ENCODE results near the gene COG3. TPM values are rescaled to one million over a fixed set of nuclear protein-coding genes. Genes with fewer than 3 reads are reported as not detected.

The COG3 gene
- total and polyA plus RNA-seq, 2 of the 13 experiments (the other 11 are each of a cell fraction or from before 2014, with no cell fraction given), result 37.8 to 47.5 TPM

DNA sequence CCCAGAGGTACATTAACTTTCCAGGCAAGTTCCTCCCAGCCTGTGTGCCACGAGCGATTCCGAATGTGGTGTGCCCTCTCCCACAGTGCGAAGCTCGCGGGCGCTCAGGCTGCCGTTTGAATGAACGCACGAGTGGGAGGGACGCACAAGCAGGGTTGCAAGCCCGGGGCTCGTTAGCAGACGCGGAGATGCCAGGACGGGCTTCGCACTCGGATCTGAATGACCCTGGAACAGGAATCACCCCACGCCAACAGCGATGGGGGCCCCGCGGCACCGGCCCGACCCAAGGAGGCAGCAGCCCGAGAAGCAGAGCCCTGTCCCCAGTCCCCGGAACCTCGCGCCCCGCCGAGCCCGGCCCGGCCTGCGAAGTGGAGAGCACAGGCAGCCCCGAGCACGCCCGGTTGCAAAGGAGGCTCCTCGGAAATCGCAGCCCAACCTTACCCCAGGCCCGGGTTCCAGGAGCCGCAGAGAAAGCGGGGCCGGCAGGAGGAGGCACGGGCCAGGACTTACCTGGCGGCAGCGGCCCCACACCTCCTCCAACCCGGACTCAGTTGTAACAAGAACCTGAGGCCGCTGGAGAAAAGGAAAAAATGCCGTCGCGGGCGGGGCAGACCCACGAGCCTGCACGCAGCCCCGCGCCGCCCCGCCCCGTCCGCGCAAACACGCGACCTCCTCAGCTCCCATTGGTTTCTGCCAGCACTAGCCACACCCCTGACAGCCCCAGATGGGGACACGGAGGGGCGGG is 46.8 kb upstream of the COG3 start, which contains the start of gene SLC25A30 (continued):
- TF ChIP-seq, protein P1, sequence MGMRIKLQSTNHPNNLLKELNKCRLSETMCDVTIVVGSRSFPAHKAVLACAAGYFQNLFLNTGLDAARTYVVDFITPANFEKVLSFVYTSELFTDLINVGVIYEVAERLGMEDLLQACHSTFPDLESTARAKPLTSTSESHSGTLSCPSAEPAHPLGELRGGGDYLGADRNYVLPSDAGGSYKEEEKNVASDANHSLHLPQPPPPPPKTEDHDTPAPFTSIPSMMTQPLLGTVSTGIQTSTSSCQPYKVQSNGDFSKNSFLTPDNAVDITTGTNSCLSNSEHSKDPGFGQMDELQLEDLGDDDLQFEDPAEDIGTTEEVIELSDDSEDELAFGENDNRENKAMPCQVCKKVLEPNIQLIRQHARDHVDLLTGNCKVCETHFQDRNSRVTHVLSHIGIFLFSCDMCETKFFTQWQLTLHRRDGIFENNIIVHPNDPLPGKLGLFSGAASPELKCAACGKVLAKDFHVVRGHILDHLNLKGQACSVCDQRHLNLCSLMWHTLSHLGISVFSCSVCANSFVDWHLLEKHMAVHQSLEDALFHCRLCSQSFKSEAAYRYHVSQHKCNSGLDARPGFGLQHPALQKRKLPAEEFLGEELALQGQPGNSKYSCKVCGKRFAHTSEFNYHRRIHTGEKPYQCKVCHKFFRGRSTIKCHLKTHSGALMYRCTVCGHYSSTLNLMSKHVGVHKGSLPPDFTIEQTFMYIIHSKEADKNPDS (CRISPR knock-in tag; IDR thresholded peaks at IDR 0.05), result peak; percentile 18; the same call in 1 of the 2 replicates
- TF ChIP-seq, protein P2, sequence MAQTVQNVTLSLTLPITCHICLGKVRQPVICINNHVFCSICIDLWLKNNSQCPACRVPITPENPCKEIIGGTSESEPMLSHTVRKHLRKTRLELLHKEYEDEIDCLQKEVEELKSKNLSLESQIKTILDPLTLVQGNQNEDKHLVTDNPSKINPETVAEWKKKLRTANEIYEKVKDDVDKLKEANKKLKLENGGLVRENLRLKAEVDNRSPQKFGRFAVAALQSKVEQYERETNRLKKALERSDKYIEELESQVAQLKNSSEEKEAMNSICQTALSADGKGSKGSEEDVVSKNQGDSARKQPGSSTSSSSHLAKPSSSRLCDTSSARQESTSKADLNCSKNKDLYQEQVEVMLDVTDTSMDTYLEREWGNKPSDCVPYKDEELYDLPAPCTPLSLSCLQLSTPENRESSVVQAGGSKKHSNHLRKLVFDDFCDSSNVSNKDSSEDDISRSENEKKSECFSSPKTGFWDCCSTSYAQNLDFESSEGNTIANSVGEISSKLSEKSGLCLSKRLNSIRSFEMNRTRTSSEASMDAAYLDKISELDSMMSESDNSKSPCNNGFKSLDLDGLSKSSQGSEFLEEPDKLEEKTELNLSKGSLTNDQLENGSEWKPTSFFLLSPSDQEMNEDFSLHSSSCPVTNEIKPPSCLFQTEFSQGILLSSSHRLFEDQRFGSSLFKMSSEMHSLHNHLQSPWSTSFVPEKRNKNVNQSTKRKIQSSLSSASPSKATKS (CRISPR knock-in tag; IDR thresholded peaks at IDR 0.05), result no peak
- TF ChIP-seq, protein P3, sequence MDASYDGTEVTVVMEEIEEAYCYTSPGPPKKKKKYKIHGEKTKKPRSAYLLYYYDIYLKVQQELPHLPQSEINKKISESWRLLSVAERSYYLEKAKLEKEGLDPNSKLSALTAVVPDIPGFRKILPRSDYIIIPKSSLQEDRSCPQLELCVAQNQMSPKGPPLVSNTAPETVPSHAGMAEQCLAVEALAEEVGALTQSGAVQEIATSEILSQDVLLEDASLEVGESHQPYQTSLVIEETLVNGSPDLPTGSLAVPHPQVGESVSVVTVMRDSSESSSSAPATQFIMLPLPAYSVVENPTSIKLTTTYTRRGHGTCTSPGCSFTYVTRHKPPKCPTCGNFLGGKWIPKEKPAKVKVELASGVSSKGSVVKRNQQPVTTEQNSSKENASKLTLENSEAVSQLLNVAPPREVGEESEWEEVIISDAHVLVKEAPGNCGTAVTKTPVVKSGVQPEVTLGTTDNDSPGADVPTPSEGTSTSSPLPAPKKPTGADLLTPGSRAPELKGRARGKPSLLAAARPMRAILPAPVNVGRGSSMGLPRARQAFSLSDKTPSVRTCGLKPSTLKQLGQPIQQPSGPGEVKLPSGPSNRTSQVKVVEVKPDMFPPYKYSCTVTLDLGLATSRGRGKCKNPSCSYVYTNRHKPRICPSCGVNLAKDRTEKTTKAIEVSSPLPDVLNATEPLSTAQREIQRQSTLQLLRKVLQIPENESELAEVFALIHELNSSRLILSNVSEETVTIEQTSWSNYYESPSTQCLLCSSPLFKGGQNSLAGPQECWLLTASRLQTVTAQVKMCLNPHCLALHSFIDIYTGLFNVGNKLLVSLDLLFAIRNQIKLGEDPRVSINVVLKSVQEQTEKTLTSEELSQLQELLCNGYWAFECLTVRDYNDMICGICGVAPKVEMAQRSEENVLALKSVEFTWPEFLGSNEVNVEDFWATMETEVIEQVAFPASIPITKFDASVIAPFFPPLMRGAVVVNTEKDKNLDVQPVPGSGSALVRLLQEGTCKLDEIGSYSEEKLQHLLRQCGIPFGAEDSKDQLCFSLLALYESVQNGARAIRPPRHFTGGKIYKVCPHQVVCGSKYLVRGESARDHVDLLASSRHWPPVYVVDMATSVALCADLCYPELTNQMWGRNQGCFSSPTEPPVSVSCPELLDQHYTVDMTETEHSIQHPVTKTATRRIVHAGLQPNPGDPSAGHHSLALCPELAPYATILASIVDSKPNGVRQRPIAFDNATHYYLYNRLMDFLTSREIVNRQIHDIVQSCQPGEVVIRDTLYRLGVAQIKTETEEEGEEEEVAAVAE (CRISPR knock-in tag; IDR thresholded peaks at IDR 0.05; ENCODE audit: borderline replicate concordance), result no peak
- peak; percentile 75; the same call in 1 of the 2 replicates for TF ChIP-seq SATB2 (CRISPR knock-in tag; IDR thresholded peaks at IDR 0.05)
- TF ChIP-seq SMAD1 (CRISPR knock-in tag; IDR thresholded peaks at IDR 0.05; ENCODE audit: borderline replicate concordance, low read depth), result no peak
- no peak for TF ChIP-seq ZNF737 (CRISPR knock-in tag; IDR thresholded peaks at IDR 0.05; ENCODE audit: borderline replicate concordance)
- no peak for TF ChIP-seq ZFP62 (CRISPR knock-in tag; IDR thresholded peaks at IDR 0.05)
- TF ChIP-seq ZFY (CRISPR knock-in tag; IDR thresholded peaks at IDR 0.05), result peak; percentile 84
- TF ChIP-seq, protein P4, sequence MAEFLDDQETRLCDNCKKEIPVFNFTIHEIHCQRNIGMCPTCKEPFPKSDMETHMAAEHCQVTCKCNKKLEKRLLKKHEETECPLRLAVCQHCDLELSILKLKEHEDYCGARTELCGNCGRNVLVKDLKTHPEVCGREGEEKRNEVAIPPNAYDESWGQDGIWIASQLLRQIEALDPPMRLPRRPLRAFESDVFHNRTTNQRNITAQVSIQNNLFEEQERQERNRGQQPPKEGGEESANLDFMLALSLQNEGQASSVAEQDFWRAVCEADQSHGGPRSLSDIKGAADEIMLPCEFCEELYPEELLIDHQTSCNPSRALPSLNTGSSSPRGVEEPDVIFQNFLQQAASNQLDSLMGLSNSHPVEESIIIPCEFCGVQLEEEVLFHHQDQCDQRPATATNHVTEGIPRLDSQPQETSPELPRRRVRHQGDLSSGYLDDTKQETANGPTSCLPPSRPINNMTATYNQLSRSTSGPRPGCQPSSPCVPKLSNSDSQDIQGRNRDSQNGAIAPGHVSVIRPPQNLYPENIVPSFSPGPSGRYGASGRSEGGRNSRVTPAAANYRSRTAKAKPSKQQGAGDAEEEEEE (CRISPR knock-in tag; IDR thresholded peaks at IDR 0.05; ENCODE audit: borderline replicate concordance), result no peak
- TF ChIP-seq ZNF160 (CRISPR knock-in tag; IDR thresholded peaks at IDR 0.05), result peak; percentile 8; the same call in 1 of the 2 replicates
- TF ChIP-seq EED (CRISPR knock-in tag; IDR thresholded peaks at IDR 0.05), result peak; percentile 41; the same call in 1 of the 2 replicates
- TF ChIP-seq, protein P5, sequence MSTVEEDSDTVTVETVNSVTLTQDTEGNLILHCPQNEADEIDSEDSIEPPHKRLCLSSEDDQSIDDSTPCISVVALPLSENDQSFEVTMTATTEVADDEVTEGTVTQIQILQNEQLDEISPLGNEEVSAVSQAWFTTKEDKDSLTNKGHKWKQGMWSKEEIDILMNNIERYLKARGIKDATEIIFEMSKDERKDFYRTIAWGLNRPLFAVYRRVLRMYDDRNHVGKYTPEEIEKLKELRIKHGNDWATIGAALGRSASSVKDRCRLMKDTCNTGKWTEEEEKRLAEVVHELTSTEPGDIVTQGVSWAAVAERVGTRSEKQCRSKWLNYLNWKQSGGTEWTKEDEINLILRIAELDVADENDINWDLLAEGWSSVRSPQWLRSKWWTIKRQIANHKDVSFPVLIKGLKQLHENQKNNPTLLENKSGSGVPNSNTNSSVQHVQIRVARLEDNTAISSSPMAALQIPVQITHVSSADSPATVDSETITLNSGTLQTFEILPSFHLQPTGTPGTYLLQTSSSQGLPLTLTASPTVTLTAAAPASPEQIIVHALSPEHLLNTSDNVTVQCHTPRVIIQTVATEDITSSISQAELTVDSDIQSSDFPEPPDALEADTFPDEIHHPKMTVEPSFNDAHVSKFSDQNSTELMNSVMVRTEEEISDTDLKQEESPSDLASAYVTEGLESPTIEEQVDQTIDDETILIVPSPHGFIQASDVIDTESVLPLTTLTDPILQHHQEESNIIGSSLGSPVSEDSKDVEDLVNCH (CRISPR knock-in tag; IDR thresholded peaks at IDR 0.05), result no peak
- TF ChIP-seq ZNF234 (CRISPR knock-in tag; conservative IDR thresholded peaks at IDR 0.05), result no peak
- peak; percentile 19; the same call in 1 of the 2 replicates for TF ChIP-seq ZC3H13 (CRISPR knock-in tag; IDR thresholded peaks at IDR 0.05)
- peak; percentile 88 for TF ChIP-seq PHF8 (CRISPR knock-in tag; IDR thresholded peaks at IDR 0.05)
